Measurements from ENCODE around the gene NOX5. TPM values are rescaled to one million over a fixed set of nuclear protein-coding genes. Genes with fewer than 3 reads are reported as not detected.

The NOX5 gene
- total and polyA plus RNA-seq, 2 donors (not counting 1 experiment from before 2014, with no cell fraction given) = 0.01 to 0.05 TPM

- intact Hi-C loops (cut with micrococcal nuclease) = no loop called here
- Histone ChIP-seq H3K9me3 (ENCODE audit: control extremely low read depth in 1 of 3, control insufficient read depth in 2 of 3, insufficient read depth in 1 of 3, low read length in 2 of 3) (peaks cover 0 to 30% (median 19%) of the 10 kb centered on the region in 3 donors), H2AFZ (ENCODE audit: insufficient read depth, low read depth, low read length, poor library complexity, severe bottlenecking) (no peak overlapping the region), H3K36me3 (replicated peaks in 1 of 2; ENCODE audit: control extremely low read depth in 1 of 2, control insufficient read depth in 1 of 2, extremely low read depth in 1 of 2, insufficient read depth in 2 of 2, low read length in 1 of 2) (no peaks in the 10 kb centered on the region), H3K9ac (ENCODE audit: low read length) (no peak overlapping the region), H4K20me1 (ENCODE audit: control insufficient read depth, insufficient read depth, low read length, poor library complexity, severe bottlenecking) (no peaks in the 10 kb centered on the region), H3K4me1 (ENCODE audit: control insufficient read depth in 2 of 2, insufficient read depth in 2 of 2, low read length in 2 of 2) (no peaks in the 10 kb centered on the region), H3K27me3 (replicated peaks in 1 of 4; ENCODE audit: control extremely low read depth in 1 of 4, control insufficient read depth in 3 of 4, insufficient read depth in 4 of 4, low read length in 3 of 4) (peaks cover 0 to 3% (median 0%) of the 10 kb centered on the region in 4 experiments), H3K4me3 (ENCODE audit: control extremely low read depth in 1 of 5, extremely low read depth in 1 of 5, insufficient read depth in 1 of 5, low read depth in 2 of 5, low read length in 4 of 5) (no peak overlapping the region), H3K27ac (ENCODE audit: low read length in 2 of 2) (no peak overlapping the region), H3K79me2 (ENCODE audit: control insufficient read depth, insufficient read depth, low read length) (no peaks in the 10 kb centered on the region), H3K4me2 (replicated peaks; ENCODE audit: low read depth, low read length, poor library complexity, severe bottlenecking) (no peak overlapping the region)
- no peak for TF ChIP-seq CTCF (IDR thresholded peaks at IDR 0.05)
- no peak for TF ChIP-seq EZH2 (IDR thresholded peaks at IDR 0.05; ENCODE audit: borderline replicate concordance, insufficient read depth, low read depth, low read length, poor library complexity, severe bottlenecking)
- peaks cover 13% of the 10 kb centered on the region for H3K9me3 Mint-ChIP-seq (ENCODE audit: insufficient read depth)
- POLR2A ChIA-PET = no interaction called here
- CTCF ChIA-PET = no interaction called here
- DNase-seq (no peak), ATAC-seq (ENCODE audit: low read depth) (no peak)
- no peak overlapping the region for H3K4me3 Mint-ChIP-seq
- no peak overlapping the region for H3K27ac Mint-ChIP-seq
- H3K27me3 Mint-ChIP-seq = peaks cover 22% of the 10 kb centered on the region
- no peaks in the 10 kb centered on the region for H3K4me1 Mint-ChIP-seq
Measured at GRCh38 chr15:69008056-69008455, 6.4 kb upstream of the NOX5 start.

GRCh38 chr15:69009341-69009740 lies 5.2 kb upstream of the NOX5 start:
- POLR2A ChIA-PET = no interaction called here
- H3K4me3 Mint-ChIP-seq = no peak overlapping the region
- ATAC-seq (ENCODE audit: low read depth) = no peak

More at GRCh38 chr15:69009341-69009740, 5.2 kb upstream of the NOX5 start:
- H3K36me3 ChIP-seq (replicated peaks in 1 of 2; ENCODE audit: control extremely low read depth in 1 of 2, control insufficient read depth in 1 of 2, extremely low read depth in 1 of 2, insufficient read depth in 2 of 2, low read length in 1 of 2) = no peaks in the 10 kb centered on the region
- 93% methylated on average over 2 of the region's 5 CpGs for WGBS (ENCODE audit: insufficient coverage)
- H3K27ac Mint-ChIP-seq = no peak overlapping the region
- peaks cover 17% of the 10 kb centered on the region for H3K27me3 Mint-ChIP-seq
- H3K9me3 Mint-ChIP-seq (ENCODE audit: insufficient read depth) = peaks cover 12% of the 10 kb centered on the region
- H3K27ac ChIP-seq (ENCODE audit: low read length in 2 of 2) = no peak overlapping the region
- H3K9me3 ChIP-seq (ENCODE audit: control extremely low read depth in 1 of 3, control insufficient read depth in 2 of 3, insufficient read depth in 1 of 3, low read length in 2 of 3) = peaks cover 0 to 30% (median 19%) of the 10 kb centered on the region in 3 donors
- no peak overlapping the region for H3K9ac ChIP-seq (ENCODE audit: low read length)
- no peak overlapping the region for H3K4me3 ChIP-seq (ENCODE audit: control extremely low read depth in 1 of 5, extremely low read depth in 1 of 5, insufficient read depth in 1 of 5, low read depth in 2 of 5, low read length in 4 of 5)
- CTCF ChIA-PET = no interaction called here
- no peak for DNase-seq
- no peaks in the 10 kb centered on the region for H3K79me2 ChIP-seq (ENCODE audit: control insufficient read depth, insufficient read depth, low read length)
- peaks cover 0 to 3% (median 0%) of the 10 kb centered on the region in 4 experiments for H3K27me3 ChIP-seq (replicated peaks in 1 of 4; ENCODE audit: control extremely low read depth in 1 of 4, control insufficient read depth in 3 of 4, insufficient read depth in 4 of 4, low read length in 3 of 4)
- no peak overlapping the region for H3K4me2 ChIP-seq (replicated peaks; ENCODE audit: low read depth, low read length, poor library complexity, severe bottlenecking)
- H2AFZ ChIP-seq (ENCODE audit: insufficient read depth, low read depth, low read length, poor library complexity, severe bottlenecking) = no peak overlapping the region
- intact Hi-C loops (cut with micrococcal nuclease) = no loop called here
- H4K20me1 ChIP-seq (ENCODE audit: control insufficient read depth, insufficient read depth, low read length, poor library complexity, severe bottlenecking) = no peaks in the 10 kb centered on the region
- no peaks in the 10 kb centered on the region for H3K4me1 ChIP-seq (ENCODE audit: control insufficient read depth in 2 of 2, insufficient read depth in 2 of 2, low read length in 2 of 2)
- H3K4me1 Mint-ChIP-seq = no peaks in the 10 kb centered on the region
- no peak for TF ChIP-seq CTCF (IDR thresholded peaks at IDR 0.05)
- no peak for TF ChIP-seq EZH2 (IDR thresholded peaks at IDR 0.05; ENCODE audit: borderline replicate concordance, insufficient read depth, low read depth, low read length, poor library complexity, severe bottlenecking)
